Liver (tissue), 9 donors: ENCODE data around the gene ATXN3. TPM values are rescaled to one million over a fixed set of nuclear protein-coding genes. Genes with fewer than 3 reads are reported as not detected.
A peak's percentile ranks its signal among the peaks of the same experiment; 100 is the strongest.

ENCODE experiments used
- DNase-seq: peaks from one replicate; pipeline ENCODE4 v3.0.0-alpha.2; 2017; ENCODE audit warnings: low spot score
- H3K27ac ChIP-seq, 2 donors: one replicate each; pipeline ENCODE4 v1.7.0; 2013; ENCODE audit warnings: inconsistent platforms in 2 of 2, low read length in 2 of 2, control low read depth in 1 of 2, low read depth in 1 of 2, mild to moderate bottlenecking in 1 of 2
- H3K27me3 ChIP-seq, 4 donors: one replicate each; pipeline versions ENCODE4 v1.6.1 to v1.7.0; 2013; ENCODE audit warnings: low read length in 3 of 4, inconsistent platforms in 1 of 4, mild to moderate bottlenecking in 1 of 4, moderate library complexity in 1 of 4; ENCODE audit not compliant: control insufficient read depth in 4 of 4, insufficient read depth in 4 of 4
- H3K36me3 ChIP-seq, 4 donors: one replicate each; pipeline versions ENCODE4 v1.6.1 to v1.7.0; 2013; ENCODE audit warnings: low read length in 3 of 4, mild to moderate bottlenecking in 3 of 4, low read depth in 1 of 4, moderate library complexity in 1 of 4; ENCODE audit not compliant: control insufficient read depth in 4 of 4, insufficient read depth in 3 of 4
- H3K4me1 ChIP-seq, 4 donors: one replicate each; pipeline versions ENCODE4 v1.6.1 to v1.7.0; 2013; ENCODE audit warnings: low read length in 3 of 4, mild to moderate bottlenecking in 3 of 4, moderate library complexity in 1 of 4; ENCODE audit not compliant: control insufficient read depth in 4 of 4, insufficient read depth in 4 of 4
- H3K4me3 ChIP-seq, 3 donors: one replicate each; pipeline versions ENCODE4 v1.6.1 to v1.7.0; 2013; ENCODE audit warnings: low read length in 3 of 3, control low read depth in 1 of 3, low read depth in 1 of 3, mild to moderate bottlenecking in 1 of 3
- H3K9ac ChIP-seq, 2 donors: one replicate each; pipeline ENCODE4 v1.7.0; 2013; ENCODE audit warnings: low read length in 2 of 2, mild to moderate bottlenecking in 2 of 2, moderate library complexity in 2 of 2, control low read depth in 1 of 2, low read depth in 1 of 2
- H3K9me3 ChIP-seq, 4 donors: one replicate each; pipeline versions ENCODE4 v1.6.1 to v1.7.0; 2013; ENCODE audit warnings: low read length in 3 of 4; ENCODE audit not compliant: control insufficient read depth in 4 of 4
- EGR1 ChIP-seq, 2 donors: IDR thresholded peaks; 2 replicates each; pipeline ENCODE4 v1.6.1; 2016 to 2018; ENCODE audit warnings: antibody characterized with exemption in 2 of 2, low read depth in 2 of 2
- FOXA1 ChIP-seq: IDR thresholded peaks from 2 replicates; pipeline ENCODE4 v1.6.1; 2016; ENCODE audit warnings: antibody characterized with exemption
- GABPA ChIP-seq, 2 donors: IDR thresholded peaks in 1 of 2; conservative IDR thresholded peaks in 1 of 2; 2 replicates each; pipeline ENCODE4 v1.6.1; 2016; ENCODE audit warnings: antibody characterized with exemption in 2 of 2, mild to moderate bottlenecking in 1 of 2, moderate library complexity in 1 of 2
- HNF4A ChIP-seq, 2 donors: conservative IDR thresholded peaks; 2 replicates each; pipeline ENCODE4 v1.6.1; 2016; ENCODE audit warnings: antibody characterized with exemption in 2 of 2, mild to moderate bottlenecking in 2 of 2
- NR2F2 ChIP-seq: IDR thresholded peaks from 2 replicates; pipeline ENCODE4 v1.6.1; 2016; ENCODE audit warnings: antibody characterized with exemption
- RAD21 ChIP-seq, 2 donors: IDR thresholded peaks; 2 replicates each; pipeline ENCODE4 v1.6.1; 2016; ENCODE audit warnings: antibody characterized with exemption in 2 of 2, mild to moderate bottlenecking in 2 of 2
- RXRA ChIP-seq, 2 donors: IDR thresholded peaks; 2 replicates each; pipeline ENCODE4 v1.6.1; 2017 to 2018; ENCODE audit warnings: antibody characterized with exemption in 2 of 2, mild to moderate bottlenecking in 1 of 2
- SP1 ChIP-seq: IDR thresholded peaks from 2 replicates; pipeline ENCODE4 v1.6.1; 2018; ENCODE audit warnings: antibody characterized with exemption, mild to moderate bottlenecking
- YY1 ChIP-seq: IDR thresholded peaks from 2 replicates; pipeline ENCODE4 v1.6.1; 2016; ENCODE audit warnings: antibody characterized with exemption, mild to moderate bottlenecking
- WGBS: extraction: QIAGEN DNeasy Blood & Tissue Kit; methylation state at CpG from one replicate; pipeline ENCODE4 v1.1.7; 2013; 5-methylcytosine and 5-hydroxymethylcytosine counted together
- polyA plus RNA-seq, 2 donors: library from polyadenylated mRNA; stranded (reverse) in 1 of 2; unstranded in 1 of 2; fragments of 200-250 nt in 1 of 2; fragments of >200 nt in 1 of 2; fragmentation: Nextera tagmentation in 1 of 2; extraction: Ambion mirVana in 1 of 2; gene quantifications; one replicate each; pipeline versions ENCODE4 v1.2.1 to v1.2.3, GENCODE V29; 2013 to 2015
- total RNA-seq, 2 donors: library from RNA; depleted of rRNA; stranded (reverse); fragments of >200 nt; gene quantifications; one replicate each; pipeline ENCODE4 v1.2.3, GENCODE V29; 2014
- TF ChIP-seq, protein P1 (sequence below): IDR thresholded peaks from 2 replicates; pipeline ENCODE4 v1.6.1; 2016; ENCODE audit warnings: antibody characterized with exemption, mild to moderate bottlenecking
- TF ChIP-seq, protein P2 (sequence below): IDR thresholded peaks from 2 replicates; pipeline ENCODE4 v1.6.1; 2016; ENCODE audit warnings: antibody characterized with exemption
- donor health status: healthy.
- donor health status: healthy.
- donor health status: healthy.
- donor health status: healthy.
- donor health status: healthy.

Gene ATXN3
- total and polyA plus RNA-seq, 4 donors: 3.6 to 17.7 (median 9.1) TPM

DNA sequence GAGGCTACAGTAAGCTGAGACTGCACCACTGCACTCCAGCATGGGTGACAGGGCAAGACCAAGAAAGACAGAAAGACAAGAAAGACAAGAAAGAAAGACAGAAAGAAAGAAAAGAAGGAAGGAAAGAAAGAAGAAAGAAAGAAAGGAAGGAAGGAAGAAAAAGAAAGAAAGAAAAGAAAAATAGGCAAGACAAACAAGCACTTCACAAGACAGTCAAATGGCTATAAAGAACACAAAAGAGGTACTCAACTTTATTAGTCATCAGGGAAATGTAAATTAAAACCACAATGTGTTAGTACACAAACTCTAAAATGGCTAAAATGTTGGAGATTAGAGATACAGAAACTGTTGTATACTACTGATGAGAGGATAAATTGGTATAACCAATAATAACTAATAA, 6.6 kb downstream of the ATXN3 start:
- no peak overlapping the region for H3K4me3 ChIP-seq
- DNase-seq: no peak
- H3K36me3 ChIP-seq: peaks cover 0 to 8% (median under 1%) of the 10 kb centered on the region in 4 donors
- no peaks in the 10 kb centered on the region for H3K9me3 ChIP-seq
- H3K9ac ChIP-seq: no peak overlapping the region
- H3K4me1 ChIP-seq: peaks cover 0 to under 1% (median under 1%) of the 10 kb centered on the region in 4 donors
- H3K27me3 ChIP-seq: no peaks in the 10 kb centered on the region
- TF ChIP-seq RXRA (IDR thresholded peaks at IDR 0.05) (no peak), EGR1 (IDR thresholded peaks at IDR 0.05; ENCODE audit: low read depth in 2 of 2) (no peak), GABPA (IDR thresholded peaks at IDR 0.05 in 1 of 2, conservative IDR thresholded peaks at IDR 0.05 in 1 of 2) (no peak), YY1 (no peak), HNF4A (conservative IDR thresholded peaks at IDR 0.05) (no peak), SP1 (no peak), NR2F2 (no peak), FOXA1 (no peak)
- no peak overlapping the region for H3K27ac ChIP-seq

DNA sequence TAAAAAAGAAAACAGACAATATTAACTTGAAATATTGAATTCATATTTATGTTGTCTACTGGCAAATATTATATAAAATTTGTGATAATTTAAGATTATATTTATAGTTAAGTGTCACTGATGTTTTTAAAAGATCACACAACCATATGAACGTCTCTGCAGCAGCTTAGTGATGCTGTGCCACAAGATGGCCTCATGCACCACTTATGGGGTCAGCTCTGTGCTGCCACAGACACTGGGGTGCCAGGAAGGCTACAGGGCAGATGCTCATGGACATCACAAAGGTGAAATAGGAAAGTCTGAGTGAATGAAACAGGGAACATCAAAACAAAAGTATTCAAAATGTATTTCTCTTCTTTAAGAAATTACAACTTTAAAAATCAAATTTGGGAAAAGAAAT, 13.1 kb downstream of the ATXN3 start:
- Histone ChIP-seq H3K27me3 (no peaks in the 10 kb centered on the region), H3K27ac (no peak overlapping the region), H3K4me3 (no peak overlapping the region), H3K4me1 (no peaks in the 10 kb centered on the region), H3K9me3 (no peaks in the 10 kb centered on the region), H3K36me3 (peaks cover 0 to 19% (median 8%) of the 10 kb centered on the region in 4 donors), H3K9ac (no peak overlapping the region)
- WGBS: 55% methylated on average over 1 of the region's 1 CpG
- no peak for DNase-seq
- peak; percentile 41 to 51 for TF ChIP-seq RAD21 (IDR thresholded peaks at IDR 0.05)
- no peak for TF ChIP-seq HNF4A (conservative IDR thresholded peaks at IDR 0.05)

DNA sequence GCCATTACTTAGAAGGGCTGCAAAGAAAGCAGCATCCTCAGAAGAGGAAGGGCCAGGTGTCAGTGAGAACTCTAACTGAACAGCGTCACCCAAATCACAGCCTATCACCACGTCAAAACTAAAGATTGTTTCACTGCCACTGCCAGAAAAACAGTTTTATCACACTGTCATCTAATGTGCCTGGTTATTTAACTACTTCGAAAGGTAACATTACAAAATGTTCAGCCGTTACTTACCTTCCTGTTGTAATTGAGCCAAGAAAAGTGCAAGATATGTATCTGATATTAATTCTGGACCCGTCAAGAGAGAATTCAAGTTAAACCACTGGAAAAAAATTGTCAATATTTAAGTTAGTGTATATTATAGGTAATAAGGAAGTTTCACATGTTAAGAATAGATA, 17.9 kb downstream of the ATXN3 start:
- no peak for DNase-seq
- Histone ChIP-seq H3K27me3 (no peaks in the 10 kb centered on the region), H3K9ac (no peak overlapping the region), H3K9me3 (no peaks in the 10 kb centered on the region), H3K4me3 (no peak overlapping the region), H3K36me3 (peaks cover 7 to 21% (median 13%) of the 10 kb centered on the region in 4 donors), H3K4me1 (no peaks in the 10 kb centered on the region), H3K27ac (no peak overlapping the region)
- TF ChIP-seq SP1 (no peak), YY1 (no peak), FOXA1 (no peak), NR2F2 (no peak), RAD21 (IDR thresholded peaks at IDR 0.05) (no peak)
- TF ChIP-seq, protein P1, sequence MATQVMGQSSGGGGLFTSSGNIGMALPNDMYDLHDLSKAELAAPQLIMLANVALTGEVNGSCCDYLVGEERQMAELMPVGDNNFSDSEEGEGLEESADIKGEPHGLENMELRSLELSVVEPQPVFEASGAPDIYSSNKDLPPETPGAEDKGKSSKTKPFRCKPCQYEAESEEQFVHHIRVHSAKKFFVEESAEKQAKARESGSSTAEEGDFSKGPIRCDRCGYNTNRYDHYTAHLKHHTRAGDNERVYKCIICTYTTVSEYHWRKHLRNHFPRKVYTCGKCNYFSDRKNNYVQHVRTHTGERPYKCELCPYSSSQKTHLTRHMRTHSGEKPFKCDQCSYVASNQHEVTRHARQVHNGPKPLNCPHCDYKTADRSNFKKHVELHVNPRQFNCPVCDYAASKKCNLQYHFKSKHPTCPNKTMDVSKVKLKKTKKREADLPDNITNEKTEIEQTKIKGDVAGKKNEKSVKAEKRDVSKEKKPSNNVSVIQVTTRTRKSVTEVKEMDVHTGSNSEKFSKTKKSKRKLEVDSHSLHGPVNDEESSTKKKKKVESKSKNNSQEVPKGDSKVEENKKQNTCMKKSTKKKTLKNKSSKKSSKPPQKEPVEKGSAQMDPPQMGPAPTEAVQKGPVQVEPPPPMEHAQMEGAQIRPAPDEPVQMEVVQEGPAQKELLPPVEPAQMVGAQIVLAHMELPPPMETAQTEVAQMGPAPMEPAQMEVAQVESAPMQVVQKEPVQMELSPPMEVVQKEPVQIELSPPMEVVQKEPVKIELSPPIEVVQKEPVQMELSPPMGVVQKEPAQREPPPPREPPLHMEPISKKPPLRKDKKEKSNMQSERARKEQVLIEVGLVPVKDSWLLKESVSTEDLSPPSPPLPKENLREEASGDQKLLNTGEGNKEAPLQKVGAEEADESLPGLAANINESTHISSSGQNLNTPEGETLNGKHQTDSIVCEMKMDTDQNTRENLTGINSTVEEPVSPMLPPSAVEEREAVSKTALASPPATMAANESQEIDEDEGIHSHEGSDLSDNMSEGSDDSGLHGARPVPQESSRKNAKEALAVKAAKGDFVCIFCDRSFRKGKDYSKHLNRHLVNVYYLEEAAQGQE: no peak
- TF ChIP-seq, protein P2, sequence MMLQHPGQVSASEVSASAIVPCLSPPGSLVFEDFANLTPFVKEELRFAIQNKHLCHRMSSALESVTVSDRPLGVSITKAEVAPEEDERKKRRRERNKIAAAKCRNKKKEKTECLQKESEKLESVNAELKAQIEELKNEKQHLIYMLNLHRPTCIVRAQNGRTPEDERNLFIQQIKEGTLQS: no peak
- 91% methylated on average over 5 of the region's 5 CpGs for WGBS
